ENCODE results near the gene LCT.
"Not testable (repeated sequence)": the region's sequence is repeated elsewhere in the genome, so short reads cannot be mapped to it uniquely, and the experiment has no call there.

The LCT gene

DNA sequence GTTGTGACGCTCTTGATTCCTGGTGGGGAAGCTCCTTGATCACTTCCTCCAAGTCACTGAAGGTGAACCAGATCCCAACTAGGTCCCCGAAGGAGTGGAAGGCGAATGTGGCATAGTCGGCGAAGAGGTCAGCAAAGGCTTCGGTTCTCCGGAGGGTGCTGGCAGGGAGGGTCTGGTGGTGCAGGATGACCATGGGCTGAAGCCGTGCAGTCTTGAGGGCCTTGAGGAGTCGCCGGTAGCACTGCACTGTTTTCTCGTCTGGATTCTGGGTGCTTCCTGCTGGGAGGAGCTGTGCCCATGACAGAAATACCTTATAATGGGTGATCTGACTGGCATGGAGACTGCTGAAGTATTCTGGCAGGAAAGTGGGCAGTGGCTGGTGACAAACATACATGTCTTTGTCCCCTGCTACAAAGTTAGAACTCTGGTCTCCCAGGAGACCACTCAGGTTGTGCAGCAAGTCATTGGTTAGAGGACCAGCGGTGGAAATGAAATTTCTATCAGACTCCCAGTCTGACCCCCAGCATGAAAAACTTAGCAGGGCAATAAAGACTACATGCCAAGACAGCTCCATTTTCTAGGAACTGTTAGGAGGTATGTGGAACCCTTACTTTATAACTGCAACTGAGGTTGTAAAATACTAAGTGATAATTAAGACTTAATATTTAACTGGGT is at the start of gene LCT:
Gene LCT (minus strand): TSS at position 589 of the 675 bp plus-strand sequence. CDS start 15 bp downstream, at position 574.
- no peak for DNase-seq

DNA sequence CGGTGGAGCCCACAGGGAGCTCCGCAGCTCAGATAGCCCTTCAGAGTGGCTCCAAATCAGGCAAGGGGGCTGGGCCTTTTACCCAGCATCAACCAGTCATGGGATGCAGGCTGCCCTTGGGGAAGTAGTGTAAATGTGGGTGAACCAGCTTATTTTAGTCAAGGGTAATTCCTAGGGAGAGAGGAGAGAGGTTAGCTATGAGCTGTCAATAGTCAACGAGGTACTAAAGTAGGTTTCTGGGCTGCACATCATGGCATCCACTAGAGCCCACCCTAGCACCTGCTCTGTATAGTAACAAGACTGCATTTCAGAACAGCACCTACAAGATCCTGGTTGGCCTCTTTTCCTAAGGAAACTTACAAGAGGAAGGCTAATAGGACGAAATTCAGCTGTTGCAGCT is 48.7 kb upstream of the LCT start:
- no peak for DNase-seq

DNA sequence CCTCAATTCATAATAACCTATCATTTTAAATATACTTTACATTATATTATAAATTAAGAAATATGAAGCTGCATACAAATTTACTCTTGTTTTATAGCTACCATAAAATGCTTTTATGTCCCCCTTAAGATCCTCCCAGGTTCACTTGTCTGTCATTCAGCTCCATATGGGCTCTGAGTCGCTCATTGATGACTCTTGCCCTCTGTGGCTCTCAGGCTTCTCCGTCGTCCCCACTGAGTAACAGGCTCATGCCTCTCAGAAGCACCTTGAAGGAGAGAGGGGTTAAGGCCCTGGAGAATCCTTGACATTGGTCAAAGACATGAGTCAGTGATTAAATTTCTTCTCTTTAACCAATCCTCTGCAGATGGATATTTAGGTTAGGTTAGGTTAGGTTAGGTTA is 45.4 kb upstream of the LCT start:
- DNase-seq: no peak

DNA sequence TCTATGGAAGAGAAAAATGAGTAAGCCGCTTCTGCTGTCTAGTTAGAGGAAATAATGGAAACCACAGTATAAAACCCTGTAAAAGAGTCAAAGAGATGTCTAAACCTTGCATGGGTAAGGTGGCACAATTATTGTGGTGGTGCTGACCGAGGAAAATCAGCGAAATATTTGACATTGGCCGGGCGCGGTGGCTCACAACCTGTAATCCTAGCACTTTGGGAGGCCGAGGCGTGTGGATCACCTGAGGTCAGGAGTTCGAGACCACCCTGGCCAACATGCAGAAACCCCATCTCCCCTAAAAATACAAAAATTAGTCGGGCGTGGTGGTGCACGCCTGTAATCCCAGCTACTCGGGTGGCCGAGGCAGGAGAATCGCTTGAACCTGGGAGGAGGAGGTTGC is 39.8 kb upstream of the LCT start:
- DNase-seq: not testable (repeated sequence)

DNA sequence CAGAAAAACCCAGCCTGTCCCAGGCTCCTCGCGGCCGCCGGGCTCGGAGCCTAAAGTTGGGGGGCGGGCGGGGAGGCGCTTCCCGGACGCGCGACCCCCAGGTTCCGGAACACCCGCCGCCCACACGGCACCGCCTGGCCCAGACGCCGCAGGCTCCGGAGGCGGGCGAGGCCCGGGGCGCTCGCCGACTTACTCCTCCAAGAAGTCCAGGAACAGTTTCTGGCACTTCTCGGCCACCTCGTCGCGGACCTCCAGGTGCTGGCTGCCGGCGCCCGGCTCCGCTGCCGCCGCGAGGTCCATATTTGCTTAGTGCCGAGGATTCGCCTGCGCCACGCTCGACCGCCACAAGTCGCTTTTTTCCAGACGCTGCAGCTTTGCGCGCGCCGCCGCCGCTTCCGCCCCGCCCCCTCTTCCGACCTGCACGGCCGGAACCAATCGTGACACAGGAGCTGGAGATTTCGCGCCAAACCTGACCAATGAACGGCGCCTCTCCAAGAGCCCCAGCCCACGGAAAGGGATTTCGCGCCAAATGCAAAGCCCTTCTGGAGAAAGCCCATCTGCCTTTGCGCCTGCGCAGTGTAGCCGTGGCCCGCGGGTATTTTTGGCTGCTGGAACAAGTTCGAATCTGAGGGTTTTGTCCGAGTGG is 39.2 kb upstream of the LCT start, which contains the start of gene MCM6:
Gene MCM6 (minus strand): TSS at position 378 of the 646 bp plus-strand sequence. CDS start 78 bp downstream, at position 300.
- DNase-seq: peak; percentile 98

DNA sequence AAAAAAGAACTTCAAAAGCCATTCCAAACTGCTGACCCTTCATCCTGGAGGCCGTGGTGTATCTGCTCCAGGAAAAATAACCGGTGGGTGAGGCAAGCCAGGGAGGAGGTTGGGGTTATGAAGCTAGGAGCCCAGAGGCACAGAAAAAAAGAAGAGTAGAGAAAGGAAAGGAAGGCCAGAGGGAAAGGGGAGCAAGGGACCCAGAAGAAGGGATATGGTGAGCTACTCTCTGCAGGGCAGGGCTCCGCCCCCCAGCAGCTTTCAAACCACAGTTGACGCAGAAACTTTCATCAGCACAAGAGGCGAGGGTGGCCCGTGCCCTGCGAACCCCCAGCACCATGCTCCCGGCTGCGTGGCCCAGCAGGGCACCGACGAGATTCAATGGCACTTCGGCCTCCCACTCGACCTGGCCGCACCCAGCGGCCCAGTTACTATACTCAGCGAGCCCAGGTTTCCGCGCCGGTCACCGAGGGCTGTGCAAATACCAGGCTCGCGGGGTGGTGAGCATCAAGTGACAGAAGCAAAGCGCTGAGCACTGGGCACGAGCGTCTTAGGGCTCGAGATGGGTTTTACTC is 38.6 kb upstream of the LCT start:
- DNase-seq: peak; percentile 62

DNA sequence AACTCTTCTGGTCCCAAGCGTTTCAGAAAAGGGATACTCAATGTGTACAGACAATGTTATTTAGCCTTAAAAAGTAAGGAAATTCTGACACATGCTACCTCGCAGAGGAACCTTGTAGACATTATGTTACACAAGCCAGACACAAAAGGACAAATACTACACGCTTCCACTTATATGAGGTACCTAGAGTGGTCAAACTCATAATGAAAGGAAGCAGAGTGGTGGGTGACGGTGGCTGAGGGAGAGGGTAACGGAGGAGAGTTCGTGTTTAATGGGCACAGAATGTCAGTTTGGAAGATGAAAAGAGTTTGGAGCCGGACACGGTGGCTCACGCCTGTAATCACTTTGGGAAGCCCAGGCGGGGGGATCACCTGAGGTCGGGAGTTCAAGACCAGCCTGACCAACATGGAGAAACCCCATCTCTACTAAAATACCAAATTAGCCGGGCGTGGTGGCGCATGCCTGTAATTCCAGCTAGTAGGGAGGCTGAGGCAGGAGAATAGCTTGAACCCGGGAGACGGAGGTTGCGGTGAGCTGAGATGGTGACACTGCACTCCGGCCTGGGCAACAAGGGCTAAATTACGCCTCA is 37.9 kb upstream of the LCT start:
- DNase-seq: no peak

DNA sequence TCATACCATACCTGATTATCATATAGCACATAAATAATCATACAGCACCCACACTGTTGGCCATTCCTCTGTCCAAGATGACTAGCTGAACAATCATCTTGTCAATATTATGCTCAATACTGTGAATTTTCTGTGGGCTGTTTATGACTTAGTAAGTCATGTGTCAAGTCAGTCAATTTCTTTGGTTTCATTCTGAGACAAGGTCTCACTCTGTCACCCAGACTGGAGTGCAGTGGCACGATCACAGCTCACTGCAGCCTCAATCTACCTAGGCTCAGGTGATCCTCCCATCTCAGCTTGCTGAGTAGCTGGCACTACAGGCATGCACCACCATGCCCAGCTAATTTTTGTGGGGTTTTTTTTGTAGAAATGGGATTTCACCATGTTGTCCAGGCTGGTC is 33.6 kb upstream of the LCT start:
- no peak for DNase-seq

DNA sequence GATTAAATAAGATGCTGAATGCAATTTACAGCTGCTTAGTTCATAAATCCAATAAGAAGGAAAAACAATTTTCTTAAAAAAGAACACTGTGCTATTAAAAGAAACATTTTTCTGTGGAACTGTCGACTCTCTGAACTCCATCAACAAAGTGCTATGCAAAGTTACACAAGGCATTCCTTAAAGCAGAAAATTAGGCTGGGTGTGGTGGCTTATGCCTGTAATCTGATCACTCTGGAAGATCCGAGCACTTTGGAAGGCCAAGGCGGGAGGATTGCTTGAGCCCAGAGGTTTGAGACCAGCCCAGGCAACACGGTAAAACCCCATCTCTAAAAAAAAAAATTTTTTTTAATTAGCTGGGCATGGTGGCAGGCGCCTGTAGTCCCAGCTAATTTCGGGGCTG is 26.2 kb upstream of the LCT start:
- no peak for DNase-seq

DNA sequence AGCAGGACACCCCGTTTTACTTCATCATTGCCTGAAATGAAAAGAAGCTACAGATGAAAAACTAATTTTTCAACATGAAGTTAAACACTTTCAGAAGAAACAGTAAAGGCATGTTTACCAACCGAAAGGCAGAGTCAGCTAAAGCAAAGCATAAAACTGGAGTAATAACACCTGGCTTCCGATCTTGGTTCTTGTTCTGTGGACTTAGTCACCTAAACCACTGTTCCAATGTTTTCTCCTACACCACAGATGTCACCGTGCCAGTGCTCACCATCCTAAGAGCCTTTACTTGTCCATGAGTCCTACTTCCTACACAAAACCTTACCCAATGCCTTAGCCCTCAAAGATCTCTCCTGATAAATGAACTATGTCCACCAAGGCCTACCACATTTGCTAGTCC is 25.7 kb upstream of the LCT start:
- no peak for DNase-seq

DNA sequence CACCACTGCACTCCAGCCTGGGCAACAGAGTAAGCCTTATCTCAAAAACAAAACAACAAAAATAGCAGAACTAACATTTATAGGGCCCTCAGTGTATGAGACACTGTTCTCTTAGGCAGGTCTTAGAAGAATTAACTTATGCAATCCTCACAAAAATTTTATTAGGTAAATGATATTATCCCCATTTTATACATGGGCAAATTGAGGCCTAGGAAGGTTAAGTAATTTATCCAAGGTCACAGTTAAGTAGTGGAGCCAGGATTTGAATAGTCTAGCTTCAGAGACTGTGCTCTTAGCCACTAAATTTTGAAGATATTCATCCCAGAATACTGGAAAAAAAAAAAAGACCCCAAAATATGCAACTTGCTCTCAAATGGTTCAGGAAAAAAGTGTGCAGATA is 16.4 kb upstream of the LCT start:
- no peak for DNase-seq

DNA sequence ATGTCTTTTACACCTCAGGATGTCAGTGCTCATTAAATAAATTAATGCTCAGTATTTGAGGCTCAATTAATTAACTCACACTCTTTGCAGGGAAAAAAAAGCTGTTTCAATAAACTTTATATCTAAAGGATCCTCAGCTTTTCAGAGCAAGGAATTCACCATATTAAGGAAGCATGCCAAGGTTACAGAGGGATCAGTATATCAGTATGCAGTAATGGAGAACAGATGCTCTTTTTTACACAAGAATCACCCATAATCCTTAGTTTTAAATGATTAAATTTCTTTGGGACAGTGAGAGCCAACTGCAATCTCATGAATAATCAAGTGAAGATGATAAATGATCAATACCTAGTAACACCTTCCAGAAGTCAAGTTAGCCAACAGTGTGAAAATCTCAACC is 14.9 kb upstream of the LCT start:
- DNase-seq: no peak

DNA sequence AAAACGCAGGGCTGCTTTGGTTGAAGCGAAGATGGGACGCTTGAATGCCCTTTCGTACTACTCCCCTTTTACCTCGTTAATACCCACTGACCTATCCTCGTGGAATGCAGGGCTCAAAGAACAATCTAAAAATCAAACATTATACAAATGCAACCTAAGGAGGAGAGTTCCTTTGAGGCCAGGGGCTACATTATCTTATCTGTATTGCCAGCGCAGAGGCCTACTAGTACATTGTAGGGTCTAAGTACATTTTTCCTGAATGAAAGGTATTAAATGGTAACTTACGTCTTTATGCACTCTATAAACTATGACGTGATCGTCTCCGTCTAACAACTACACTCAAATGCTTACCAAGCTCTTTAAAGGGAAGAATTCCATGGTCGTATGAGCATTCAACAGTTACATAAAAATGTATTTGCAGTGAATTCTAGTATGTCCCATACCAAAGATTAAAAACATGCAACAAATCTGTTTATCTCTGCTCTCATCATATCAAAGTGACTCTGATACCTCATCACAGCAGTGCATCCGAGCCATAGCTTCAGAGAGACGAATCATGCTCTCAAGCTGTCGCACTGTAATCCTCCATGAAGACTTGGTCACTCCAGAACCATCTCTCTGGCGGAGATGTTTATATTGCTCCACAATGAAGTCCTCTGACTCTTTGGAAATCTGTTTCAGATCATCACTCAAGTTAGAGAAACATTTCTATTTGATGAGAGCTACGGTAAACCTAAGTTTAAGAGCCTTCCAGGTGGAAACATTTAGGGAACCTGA is 14.1 kb upstream of the LCT start:
- DNase-seq: no peak

DNA sequence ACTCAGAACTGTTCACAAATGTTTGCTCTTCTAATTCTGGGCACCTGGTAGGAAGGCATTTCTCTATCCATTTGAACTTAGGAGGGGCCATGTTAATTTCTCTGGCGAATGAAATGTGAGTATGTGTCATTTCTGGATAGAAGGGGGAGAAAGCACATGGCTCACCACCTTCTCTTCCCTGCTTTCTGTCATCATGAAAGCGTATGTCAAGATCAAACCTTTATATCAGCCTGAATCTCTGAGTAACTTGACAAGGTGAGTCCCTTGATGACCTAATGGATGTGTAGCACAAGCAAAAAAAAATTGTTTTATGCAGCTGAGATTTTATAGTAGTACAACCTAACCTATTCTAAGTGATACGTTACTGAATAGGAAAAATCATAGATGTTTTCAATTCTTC is 12.1 kb upstream of the LCT start:
- DNase-seq: no peak

DNA sequence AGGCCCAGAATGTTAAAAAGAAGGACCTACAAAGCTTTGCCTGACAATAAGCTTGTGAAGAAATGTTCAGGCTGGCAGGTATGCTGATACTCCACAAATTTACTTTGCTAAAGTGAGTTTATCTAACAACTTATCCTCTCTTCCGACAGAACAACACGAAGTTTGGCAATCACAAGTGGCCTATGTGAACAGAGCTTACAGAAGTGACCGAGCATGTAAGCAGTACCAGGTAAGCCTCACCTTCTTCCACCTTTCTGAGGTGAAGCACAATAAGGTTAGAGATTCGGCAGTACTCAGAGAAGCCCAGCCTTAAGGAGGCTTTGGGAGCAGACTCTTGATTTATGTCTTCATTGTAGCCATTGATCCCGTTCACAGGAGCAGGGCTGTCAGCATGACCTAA is 9.0 kb upstream of the LCT start:
- no peak for DNase-seq

DNA sequence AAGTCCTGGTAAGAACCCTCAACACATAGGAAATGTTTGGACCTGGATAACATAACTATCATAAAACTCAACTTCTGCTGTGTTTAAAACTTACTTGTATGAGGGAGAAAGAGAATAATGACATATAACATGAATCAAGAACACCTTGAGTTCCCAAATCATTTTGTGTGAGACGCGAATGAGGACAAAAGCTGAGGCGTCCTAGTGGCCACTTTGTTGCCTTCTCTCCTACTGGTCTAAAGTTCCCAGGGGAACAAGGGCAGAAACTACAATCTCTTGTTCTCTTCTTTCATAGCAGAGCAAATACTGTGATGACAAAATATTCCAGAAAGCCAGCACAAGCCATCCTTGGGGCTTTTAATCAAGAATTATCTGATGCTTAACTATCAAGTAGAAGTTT is 8.3 kb upstream of the LCT start:
- DNase-seq: no peak

DNA sequence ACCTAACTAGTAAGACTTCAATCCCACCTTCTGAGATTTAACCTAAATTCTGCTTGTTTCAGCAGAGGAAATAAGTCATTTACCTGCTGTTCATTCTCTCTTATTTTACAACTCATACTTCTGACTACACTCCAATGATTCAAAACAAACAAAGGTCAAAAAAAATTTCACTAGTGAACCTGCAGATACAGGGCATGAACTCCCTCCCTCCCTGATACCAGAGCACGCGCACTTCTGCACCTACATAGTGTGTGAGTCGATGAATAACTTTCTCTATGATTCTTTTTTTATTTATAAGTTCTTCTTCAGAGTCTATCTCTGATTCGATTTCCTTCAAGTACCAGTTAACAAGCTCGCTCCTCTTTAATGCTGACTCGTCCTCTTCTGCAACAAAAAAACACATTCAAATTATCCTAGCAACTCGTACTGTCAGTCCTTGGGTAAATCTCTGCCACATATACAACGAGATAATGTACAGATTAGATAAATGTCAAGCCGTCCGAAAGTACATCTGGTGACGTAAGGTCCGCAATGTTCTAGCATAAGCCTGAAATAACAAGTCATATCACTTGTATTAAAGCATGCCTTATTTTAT is 7.4 kb upstream of the LCT start:
- DNase-seq: no peak

DNA sequence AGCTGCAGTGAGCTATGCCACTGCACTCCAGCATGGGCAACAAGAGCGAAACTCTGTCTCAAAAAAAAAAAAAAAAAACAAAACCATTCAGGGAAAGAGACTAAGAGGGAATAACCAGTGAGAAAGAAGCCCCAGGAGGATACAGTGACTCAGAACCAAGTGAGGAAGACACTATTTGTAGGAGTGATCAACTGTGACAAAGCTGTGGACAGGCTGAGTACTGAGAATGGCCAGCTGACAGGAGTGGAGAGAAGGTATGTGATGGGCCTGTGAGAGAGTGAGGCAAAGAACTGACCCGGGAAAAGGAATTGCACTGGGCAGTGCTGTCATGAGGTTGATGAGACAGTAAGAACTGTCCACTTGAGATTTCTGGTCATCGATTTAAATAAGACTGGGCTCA is 6.7 kb upstream of the LCT start:
- no peak for DNase-seq

DNA sequence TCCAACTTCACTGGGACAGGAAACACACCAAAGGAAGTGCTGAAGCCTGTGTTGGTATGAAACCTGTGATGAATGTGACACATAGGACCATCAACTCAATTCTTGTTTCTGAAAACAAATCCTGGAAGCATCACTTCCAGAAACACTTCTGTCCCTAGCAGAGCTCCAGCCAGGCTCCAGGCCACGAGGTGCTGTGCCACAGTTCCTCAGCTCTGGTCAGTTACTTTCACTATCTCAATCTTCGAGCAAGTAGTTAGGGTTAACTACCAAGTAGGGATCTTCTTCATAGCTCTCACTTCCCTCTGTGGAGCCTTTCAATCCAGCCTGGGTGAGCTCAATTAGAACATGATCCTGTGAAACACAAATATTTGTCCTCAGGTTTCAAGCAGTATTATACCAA is 3.6 kb upstream of the LCT start:
- no peak for DNase-seq

DNA sequence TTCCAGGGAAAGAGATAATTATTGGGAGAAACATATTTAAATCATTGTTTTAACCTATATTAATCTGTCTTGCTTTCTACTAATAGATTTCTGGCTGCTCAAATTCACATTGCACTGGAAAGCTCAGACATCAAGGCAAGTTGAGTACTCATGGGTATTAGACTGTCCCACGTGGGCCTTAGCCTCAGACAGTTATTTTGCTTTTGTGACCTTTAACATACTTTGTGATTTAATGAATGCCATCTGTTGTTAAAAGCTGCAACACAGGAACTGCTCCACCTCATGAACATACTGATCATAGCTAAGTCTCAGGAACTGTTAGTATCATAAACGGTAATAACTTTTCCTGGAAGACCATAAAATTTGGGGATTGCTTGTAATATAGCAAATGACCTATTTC is 2.7 kb upstream of the LCT start:
- DNase-seq: no peak

DNA sequence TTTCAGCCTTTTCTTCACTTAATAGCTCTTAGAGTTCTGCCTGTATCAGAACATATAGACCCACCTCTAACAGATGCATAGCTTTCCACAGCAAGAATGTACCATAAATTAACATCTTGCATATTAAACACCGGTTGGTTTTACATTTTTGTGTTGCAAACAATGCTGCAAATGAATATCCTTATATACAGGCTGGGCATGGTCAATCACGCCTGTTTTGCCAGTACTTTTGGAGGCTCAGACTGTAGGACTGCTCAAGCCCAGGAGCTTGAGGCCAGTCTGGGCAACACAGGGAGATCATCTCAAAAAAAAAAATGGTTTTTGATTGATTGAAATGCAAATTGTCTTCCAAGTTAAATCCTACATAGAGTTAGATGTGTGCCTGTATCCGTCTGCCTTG is 1.5 kb upstream of the LCT start:
- no peak for DNase-seq

DNA sequence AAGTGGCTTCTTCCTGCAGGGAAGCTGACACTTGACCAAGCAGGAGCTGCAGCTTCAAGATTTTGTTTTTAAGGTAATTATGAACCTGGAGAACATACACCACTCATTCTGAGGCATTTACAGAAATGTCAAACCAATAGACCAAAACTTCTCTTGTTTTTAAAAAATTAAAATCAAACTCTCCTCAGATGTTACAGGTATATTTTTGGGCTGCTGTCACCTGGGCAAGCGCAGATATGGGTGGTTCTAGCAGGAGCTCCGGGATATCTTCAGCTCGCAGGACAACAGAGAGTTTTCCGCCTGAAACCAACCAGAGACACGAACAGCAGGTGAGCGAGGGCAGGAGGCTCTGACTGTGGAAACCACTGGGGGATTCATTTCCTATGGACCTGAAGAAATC is 4.1 kb downstream of the LCT start:
- DNase-seq: no peak
